Suppressor macrophage (primary cell): ENCODE measurements around the gene GAK.
"Not testable (repeated sequence)": the region's sequence is repeated elsewhere in the genome, so short reads cannot be mapped to it uniquely, and the experiment has no call there.

Experiments
- DNase-seq, 4 experiments: peaks; one replicate each; pipeline ENCODE4 v3.0.0-alpha.2; 2020 to 2022
- total RNA-seq, 17 experiments: gene quantifications; one replicate each; lab custom pipeline; 2026; ENCODE audit warnings: mixed read lengths in 6 of 17, inconsistent platforms in 3 of 17; lab: John Stamatoyannopoulos, UW

The GAK gene
- total RNA-seq, result 102 to 210 (median 146) reads per million in 17 experiments

DNA sequence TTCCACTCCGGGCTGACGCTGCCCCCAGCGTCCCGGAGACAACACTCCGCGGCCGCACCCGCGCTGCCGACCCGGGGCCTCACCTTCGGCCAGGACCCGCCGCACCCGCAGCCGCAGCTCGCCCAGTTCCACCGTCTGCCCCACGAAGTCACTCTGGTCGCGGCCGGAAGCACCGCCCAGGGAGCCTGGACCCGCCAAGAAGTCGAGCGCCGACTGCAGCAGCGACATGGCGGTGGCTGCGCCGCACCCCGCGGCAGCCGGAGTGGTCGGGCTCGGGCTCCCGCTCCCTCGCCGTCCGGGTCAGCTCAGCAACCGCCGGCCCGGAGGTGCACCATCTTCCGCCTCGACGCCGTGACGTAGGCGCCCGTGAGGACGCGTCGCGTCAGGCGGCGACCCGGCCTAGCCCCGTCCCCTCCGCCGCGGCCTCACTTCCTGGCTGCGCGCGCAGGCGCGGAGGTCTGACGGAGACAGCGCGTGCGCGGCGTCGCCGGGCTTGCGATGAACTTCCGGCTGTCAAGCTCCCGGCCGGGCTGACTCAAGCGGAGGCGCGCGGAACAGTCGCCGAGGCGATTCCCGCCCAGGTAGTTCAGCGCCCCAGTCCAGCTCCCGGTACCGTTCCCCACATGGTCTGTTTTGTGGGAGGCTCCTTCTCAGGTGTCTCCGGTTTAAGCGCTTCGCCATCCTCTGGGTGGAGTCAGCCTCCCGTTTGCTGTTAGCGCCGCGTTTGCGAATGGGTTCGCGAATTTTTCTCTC lies at the start of gene GAK, which contains the start of gene TMEM175:
TSS of gene GAK (minus strand) at position 357 of the 753 bp plus-strand sequence. CDS start at position 228, 129 bp downstream.
TSS of gene TMEM175 (plus strand) at position 501 of the 753 bp plus-strand sequence. CDS start 15,280 bp downstream, outside the sequence.
- DNase-seq, result peak; percentile 99 to 100 (median 100)

DNA sequence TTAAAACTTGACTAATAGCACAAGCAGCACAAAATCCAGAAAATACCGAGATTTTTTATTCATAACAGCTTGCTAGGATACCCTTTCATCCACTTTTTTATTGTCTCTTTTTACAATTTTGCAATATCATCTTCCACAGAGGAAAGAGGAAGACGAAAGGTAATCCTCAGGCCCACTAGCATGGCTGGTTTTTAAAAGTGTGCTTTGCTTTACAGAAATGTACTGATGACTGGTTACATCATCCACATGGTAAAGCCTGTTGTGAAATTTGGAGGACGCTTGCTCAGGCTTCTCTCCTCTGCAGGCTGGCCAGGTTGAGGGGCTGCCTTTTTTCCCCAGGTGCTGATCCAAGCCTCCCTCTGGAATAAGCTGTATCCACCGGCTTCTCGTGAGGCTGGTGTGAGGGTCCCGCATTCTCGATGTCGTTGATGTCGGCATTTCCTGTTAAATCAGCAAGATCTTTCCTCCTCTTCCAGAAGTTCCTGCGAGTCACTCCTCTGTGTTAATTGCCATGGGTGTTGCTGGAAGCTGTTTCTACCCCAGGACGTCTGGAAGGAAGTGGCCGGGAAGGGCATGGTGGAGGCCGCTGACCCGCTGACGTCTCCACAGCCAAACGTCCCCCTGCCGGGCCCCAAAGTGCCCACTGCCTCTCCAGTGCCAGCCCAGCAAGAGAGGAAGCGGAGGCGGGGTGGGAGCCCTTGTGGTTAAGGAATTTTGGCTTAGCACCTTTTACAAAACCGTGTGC lies 47.0 kb upstream of the GAK start:
- peak; percentile 69 to 88 (median 82) for DNase-seq

DNA sequence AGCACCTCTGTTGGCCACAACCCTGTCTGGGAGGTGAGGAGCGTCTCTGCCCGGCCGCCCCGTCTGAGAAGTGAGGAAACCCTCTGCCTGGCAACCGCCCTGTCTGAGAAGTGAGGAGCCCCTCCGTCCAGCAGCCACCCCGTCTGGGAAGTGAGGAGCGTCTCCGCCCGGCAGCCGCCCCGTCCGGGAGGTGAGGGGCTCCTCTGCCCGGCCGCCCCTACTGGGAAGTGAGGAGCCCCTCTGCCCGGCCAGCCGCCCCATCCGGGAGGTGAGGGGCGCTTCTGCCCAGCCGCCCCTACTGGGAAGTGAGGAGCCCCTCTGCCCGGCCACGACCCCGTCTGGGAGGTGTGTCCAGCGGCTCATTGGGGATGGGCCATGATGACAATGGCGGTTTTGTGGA lies 43.9 kb upstream of the GAK start:
- not testable (repeated sequence) for DNase-seq

GRCh38 chr4:974668-975067 lies 42.6 kb upstream of the GAK start:
- DNase-seq, result no peak

DNA sequence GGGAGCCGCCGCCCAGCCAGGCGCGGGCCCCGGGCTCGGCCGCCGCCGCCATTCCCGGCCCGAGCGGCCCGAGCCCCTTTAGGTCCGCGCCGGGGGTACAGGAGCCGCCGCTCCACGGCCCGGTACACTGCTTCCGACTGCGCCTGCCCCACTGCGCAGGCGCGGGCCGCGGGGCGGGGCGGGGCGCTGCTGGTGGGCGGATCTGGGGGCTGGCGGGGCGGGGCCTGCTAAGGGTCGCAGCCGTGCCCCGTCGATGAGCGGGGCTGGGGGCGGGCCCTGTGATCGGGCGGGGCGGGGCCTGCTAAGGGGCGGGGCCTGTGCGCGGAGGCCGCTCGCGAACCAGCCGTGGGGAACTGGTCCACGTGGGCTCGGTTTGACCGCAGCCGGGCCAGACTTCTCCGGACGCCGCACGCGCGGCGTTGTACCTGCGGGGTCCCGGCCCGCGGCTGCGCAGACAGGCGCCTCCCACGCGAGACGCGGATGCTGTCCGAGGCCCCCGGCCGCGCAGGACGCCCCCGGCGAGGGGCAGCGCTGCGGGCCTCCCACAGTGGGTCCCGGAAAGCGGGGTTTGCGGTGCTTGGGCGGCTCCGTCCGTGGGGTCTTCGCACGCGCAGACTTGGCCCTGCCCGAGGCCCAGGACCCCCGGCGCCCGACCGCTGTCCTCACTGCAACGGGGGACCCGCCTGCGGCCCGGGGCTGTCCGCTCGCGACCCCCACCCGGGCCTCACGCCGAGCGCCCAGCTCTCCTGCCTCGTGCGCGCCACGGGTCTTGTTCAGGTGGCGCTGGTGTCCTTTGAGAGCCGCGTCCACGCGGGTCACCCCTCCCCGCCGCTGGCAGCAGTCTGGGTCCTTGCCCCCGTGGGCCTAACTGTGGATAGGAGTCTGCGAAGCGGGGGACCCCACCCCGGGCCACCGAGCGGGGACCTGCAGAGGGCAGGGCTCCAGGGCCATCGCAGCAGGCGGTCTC lies 41.6 kb upstream of the GAK start, which contains the start of gene DGKQ:
TSS of gene DGKQ (minus strand) at position 139 of the 967 bp plus-strand sequence. CDS start at position 52, 87 bp downstream.
- DNase-seq, result peak; percentile 93 to 99 (median 96)

GRCh38 chr4:972651-973424 lies 40.7 kb upstream of the GAK start:
- DNase-seq, result peak; percentile 29 to 65 (median 44)

GRCh38 chr4:971666-972500 lies 39.8 kb upstream of the GAK start:
- no peak for DNase-seq

DNA sequence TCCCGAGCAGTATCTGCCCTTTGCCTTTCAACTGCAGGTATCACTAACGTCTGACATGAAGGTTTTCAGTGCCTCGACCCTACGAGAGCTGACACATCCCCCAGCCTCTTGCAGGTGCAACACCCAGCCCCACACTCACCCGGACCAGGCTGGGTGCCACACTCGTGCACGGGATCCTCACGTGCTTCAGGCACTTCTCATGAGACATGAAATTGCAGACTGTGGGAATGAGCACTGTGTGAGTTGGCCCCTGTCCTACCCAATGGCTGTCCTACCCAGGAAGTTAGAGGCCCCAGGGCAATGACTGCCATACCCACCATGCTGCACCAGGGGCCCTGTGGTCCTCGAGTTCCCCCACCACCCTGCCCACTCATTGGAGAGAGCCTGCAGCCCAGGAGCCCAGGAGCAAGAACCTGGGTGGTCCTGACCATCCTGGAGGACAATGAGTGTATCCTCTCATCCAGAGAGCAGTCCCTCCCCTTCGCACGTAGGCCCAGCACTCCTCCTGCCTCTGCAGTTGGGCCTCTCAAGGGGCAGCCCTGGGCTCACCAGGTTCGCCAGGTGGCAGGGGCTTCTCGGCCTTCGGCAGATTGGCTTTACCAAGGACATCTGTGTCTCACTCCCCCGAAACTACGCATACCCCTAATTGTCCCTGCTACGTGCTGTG lies 38.9 kb upstream of the GAK start:
- no peak for DNase-seq

DNA sequence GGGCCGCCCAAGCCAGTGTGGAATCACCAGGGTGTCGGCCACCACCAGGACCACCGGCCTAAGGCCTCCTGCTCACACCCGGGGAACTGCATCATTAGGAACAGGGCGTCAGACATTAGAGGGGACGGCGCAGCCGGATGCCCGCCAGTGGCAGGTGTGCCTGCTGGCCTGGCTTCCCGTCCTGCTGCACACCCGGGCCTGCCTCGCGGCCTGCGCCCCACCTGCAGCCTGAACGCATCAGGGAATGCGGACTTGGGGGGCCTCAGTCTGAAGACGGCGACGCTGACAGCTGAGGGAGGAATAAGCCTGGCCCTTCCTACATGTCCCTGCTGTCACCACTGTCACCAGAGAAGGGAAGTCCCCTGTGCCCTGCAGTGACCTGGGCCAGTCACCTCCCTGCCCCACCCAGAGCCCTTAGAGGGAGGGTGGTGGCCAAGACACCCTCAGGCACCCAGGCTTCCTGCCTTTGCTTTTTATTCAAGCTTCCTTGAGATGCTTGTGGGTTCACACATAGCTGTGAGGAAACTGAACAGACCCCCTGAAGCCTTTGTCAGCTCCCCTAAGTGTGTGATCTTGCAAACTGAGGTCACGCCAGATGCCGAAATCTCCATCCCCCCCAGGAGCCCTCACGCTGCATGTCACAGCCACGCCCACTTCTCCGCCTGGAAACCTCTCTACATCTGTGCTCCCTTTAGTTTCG lies 38.1 kb upstream of the GAK start:
- peak in 3 of 4 experiments; percentile 16 to 41 (median 23) for DNase-seq

- DNase-seq, result no peak
These were observed 36.7 kb upstream of the GAK start for GRCh38 chr4:968621-969394.

- no peak for DNase-seq
These were observed 36.1 kb upstream of the GAK start for GRCh38 chr4:968221-968620.

- DNase-seq, result peak in 3 of 4 experiments; percentile 32 to 52 (median 35)
These were observed 35.3 kb upstream of the GAK start for GRCh38 chr4:967113-968104.

DNA sequence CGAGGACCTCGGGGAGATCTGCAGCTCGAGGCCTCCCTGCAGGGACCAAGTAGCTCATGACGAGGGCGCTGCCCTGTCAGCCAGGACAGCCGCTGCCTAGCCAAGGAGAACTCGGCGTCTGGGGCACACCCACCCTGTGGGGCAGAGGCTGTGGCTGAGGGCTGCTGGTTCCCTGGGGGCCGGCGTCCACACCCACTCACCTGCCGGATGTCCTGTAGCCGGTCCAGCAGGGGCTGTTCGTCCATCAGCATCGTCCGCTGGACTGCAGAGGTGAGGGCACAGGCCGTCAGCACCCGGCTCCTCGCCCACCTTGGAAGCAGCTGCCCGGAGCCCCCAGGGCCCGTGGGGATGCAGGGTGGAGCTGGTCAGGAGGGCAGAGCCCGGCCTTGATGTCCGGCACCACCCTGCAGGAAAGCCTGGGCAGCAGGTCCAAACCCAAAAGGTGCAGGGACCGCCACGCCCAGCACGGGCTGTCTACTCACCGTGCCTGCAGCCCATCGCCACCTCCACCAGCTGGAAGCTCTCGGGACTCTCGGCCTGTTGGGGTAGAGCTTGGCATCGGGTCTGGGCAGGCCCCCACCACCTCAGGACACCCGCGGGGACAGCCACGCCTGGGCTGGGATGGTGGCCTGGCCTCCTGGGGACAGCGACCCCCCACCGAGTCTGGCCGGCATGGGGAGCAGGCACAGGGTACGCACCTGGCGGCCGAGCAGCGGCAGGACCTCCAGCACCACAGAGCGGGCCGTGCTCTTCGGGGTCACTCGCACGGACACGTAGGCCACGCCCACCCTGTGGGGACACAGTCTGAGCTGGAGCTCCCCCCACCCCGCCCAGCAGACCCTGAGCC lies 34.4 kb upstream of the GAK start:
- no peak for DNase-seq

GRCh38 chr4:965766-966134 lies 33.6 kb upstream of the GAK start:
- DNase-seq, result no peak

- DNase-seq, result no peak
These were observed 33.1 kb upstream of the GAK start for GRCh38 chr4:965048-965765.
